GM10266 (cell line): ENCODE measurements around the gene FGF2.
"Not testable (repeated sequence)": the region's sequence is repeated elsewhere in the genome, so short reads cannot be mapped to it uniquely, and the experiment has no call there.

Experiments
- DNase-seq: peaks from one replicate; pipeline ENCODE4 v3.0.0; 2012; ENCODE audit errors: extremely low spot score
- TF ChIP-seq, protein P1 (sequence below): IDR thresholded peaks from 2 replicates; pipeline ENCODE4 v1.5.1; 2012; ENCODE audit warnings: mild to moderate bottlenecking, low read depth; ENCODE audit not compliant: control insufficient read depth, insufficient read depth; ENCODE audit errors: missing control alignments

Gene FGF2

DNA sequence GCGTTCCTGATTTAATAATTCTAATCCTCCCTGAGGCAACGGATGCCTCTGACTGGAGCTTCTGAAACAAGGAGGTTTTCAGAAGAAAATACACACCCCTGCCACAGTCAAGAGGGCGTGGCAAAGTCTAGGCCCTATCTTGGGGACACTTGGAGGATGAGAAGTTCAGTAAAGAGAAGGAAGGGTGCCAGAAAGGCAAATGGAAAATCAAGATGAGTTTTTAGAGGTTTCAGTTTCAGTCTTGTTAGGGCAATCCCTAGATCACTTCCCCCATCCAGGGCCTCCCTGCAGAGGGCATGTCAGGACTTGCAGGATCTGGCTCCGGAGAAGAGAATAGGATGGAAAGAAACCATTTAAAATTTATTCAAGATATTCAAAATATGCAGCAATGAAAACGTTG, 28.5 kb upstream of the FGF2 start:
- DNase-seq: no peak
- TF ChIP-seq, protein P1, sequence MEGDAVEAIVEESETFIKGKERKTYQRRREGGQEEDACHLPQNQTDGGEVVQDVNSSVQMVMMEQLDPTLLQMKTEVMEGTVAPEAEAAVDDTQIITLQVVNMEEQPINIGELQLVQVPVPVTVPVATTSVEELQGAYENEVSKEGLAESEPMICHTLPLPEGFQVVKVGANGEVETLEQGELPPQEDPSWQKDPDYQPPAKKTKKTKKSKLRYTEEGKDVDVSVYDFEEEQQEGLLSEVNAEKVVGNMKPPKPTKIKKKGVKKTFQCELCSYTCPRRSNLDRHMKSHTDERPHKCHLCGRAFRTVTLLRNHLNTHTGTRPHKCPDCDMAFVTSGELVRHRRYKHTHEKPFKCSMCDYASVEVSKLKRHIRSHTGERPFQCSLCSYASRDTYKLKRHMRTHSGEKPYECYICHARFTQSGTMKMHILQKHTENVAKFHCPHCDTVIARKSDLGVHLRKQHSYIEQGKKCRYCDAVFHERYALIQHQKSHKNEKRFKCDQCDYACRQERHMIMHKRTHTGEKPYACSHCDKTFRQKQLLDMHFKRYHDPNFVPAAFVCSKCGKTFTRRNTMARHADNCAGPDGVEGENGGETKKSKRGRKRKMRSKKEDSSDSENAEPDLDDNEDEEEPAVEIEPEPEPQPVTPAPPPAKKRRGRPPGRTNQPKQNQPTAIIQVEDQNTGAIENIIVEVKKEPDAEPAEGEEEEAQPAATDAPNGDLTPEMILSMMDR: no peak

DNA sequence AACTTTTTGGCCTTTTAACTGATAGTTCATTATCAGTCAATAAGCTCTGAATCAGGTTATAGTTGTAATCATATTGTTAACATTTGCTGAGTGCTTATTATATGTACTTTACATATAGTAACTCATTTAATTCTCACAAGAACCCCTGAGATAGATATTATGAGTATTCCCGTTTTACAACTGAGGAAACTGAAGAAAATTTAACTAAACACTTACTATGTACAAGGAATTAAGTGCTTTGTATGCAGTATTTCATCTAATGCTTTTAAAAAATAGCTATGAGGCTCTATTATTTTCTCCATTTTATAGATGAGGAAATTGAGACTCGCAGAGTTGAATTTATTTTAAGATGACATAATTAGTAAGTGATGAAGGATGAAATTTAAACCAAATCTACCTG, 27.7 kb upstream of the FGF2 start:
- DNase-seq: no peak
- TF ChIP-seq, protein P1: no peak

DNA sequence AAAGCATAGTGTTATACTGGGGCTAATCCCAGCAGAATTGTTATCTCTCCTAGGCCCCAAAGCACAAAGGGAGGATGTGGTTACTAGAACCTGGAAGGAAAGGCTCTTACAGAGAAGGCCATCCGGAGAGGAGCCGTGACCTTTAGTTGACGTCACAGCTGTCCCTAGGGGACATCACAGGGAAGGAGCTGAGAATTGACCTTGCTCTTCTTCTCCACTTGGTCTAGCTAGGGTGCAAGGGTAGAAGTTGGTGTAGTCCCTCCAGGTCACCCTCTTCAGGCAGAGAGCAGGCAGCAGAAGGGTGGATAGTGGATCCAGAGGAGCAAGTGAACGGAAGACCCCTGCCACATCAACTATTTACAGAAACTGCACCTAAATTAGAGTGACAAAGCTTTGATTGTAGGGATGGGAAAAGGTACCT, 22.8 kb upstream of the FGF2 start:
- no peak for DNase-seq
- TF ChIP-seq, protein P1: no peak

DNA sequence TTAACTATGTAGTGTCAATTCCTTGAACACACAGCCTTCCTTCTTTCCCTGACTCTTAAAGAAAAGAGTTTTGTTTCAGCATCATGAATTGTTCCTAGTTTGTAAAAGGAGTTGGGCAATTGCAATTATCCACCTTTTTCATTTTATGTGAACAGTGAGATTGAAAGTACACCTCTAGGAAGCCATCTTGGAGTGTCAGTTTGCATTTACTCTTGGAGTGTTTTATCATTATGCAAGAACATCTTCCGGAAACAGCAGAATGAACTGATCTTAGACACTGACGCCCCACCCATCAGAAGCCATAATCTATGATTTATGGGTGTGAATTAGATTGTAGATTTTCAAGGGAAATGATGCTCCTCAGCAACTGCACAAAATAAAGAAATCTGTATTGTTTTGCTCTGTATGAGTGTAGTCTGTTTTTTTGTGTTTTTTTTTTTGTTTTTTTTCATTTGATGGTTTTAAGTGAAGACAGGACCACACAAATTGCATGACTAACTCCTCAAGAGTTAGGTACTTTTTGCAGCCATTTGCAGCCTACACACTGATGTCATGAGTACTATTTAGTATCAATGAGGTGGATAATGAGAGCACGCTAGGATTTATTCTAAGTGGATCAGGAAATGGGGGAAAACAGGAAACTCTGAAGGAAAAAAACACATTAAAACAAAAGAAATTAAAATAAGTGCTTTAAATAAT, 19.5 kb upstream of the FGF2 start:
- no peak for DNase-seq

DNA sequence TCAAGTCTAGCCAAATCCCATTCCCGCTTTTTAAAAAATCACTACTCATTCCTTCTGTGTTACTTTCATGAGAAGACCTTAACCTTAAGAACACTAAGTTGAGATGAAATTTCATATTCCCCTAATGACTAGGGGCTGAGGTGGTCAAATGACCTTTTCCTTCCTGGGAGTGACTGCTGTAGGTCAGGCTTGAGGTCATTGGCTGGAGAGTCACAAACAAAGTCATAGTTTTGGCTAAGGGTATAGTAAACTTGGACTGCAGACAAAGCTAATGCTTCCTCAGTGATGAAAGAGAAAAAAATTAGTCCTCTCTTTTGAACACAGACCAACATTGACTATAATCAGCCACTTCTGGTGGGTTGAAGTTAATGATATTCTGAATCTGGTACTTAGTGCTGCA, 16.0 kb upstream of the FGF2 start:
- TF ChIP-seq, protein P1: no peak
- DNase-seq: no peak

More for the DNA sequence above, 19.5 kb upstream of the FGF2 start:
- TF ChIP-seq, protein P1: no peak

DNA sequence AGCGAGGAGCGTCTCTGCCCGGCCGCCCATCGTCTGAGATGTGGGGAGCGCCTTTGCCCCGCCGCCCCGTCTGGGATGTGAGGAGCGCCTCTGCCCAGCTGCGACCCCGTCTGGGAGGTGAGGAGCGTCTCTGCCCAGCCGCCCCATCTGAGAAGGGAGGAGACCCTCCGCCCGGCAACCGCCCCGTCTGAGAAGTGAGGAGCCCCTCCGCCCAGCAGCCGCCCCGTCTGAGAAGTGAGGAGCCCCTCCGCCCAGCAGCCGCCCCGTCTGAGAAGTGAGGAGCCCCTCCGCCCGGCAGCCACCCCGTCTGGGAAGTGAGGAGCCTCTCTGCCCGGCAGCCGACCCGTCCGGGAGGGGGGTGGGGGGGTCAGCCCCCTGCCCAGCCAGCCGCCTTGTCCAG, 14.8 kb upstream of the FGF2 start:
- not testable (repeated sequence) for DNase-seq

DNA sequence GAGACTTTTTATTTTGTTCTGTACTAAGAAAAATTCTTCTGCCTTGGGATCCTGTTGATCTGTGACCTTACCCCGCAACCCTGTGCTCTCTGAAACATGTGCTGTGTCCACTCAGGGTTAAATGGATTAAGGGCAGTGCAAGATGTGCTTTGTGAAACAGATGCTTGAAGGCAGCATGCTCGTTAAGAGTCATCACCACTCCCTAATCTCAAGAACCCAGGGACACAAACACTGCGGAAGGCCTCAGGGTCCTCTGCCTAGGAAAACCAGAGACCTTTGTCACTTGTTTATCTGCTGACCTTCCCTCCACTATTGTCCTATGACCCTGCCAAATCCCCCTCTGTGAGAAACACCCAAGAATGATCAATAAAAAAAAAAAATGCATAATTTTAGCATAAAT, 13.8 kb upstream of the FGF2 start:
- not testable (repeated sequence) for DNase-seq

DNA sequence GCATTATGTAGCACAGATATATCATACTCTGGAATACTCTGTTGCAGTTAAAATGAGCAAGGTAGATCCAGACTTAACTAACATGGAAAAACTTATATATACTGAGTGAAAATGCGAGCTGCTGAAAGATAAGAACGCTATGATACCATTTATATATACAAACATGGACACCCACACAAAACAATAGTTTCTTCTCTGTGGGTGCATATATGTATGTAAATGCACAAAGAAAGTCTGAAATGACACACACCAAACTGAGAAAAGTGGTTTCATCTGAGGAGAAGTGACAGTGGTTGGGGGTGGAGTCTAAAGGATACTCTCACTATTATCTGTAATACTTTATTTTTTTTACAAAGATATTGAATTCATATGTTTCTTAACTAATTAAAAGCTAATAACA, 12.2 kb upstream of the FGF2 start:
- TF ChIP-seq, protein P1: no peak
- peak; percentile 65 for DNase-seq
